ENCODE measurements around the gene THSD4.

THSD4 gene

DNA sequence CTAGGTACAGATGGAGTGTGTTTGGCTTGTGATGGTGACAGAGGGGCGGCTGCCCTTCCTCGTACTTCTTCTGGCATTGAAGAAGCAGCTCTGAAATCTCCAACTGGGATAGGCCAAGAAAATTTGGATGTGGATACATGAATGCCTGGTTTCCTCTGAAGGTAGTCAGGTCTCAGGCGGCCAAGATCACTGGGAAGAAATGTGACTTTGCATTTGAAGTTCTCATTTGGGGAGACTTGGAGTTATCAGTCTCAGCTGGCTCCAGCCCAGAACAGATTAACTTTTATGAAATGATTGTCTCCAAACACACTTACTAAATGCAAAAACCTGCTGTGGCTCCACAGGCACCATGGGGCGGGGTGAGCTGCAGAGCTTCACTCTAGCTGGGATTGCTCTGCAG, 215.9 kb downstream of the THSD4 start:
- TF ChIP-seq, protein P1, sequence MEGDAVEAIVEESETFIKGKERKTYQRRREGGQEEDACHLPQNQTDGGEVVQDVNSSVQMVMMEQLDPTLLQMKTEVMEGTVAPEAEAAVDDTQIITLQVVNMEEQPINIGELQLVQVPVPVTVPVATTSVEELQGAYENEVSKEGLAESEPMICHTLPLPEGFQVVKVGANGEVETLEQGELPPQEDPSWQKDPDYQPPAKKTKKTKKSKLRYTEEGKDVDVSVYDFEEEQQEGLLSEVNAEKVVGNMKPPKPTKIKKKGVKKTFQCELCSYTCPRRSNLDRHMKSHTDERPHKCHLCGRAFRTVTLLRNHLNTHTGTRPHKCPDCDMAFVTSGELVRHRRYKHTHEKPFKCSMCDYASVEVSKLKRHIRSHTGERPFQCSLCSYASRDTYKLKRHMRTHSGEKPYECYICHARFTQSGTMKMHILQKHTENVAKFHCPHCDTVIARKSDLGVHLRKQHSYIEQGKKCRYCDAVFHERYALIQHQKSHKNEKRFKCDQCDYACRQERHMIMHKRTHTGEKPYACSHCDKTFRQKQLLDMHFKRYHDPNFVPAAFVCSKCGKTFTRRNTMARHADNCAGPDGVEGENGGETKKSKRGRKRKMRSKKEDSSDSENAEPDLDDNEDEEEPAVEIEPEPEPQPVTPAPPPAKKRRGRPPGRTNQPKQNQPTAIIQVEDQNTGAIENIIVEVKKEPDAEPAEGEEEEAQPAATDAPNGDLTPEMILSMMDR (IDR thresholded peaks at IDR 0.05; ENCODE audit: insufficient read depth, low read length) = no peak
- TF ChIP-seq POLR2AphosphoS5 (IDR thresholded peaks at IDR 0.05; ENCODE audit: low read depth) (no peak), SPI1 (IDR thresholded peaks at IDR 0.05; ENCODE audit: borderline replicate concordance, low read depth) (no peak)
- TF ChIP-seq, protein P2, sequence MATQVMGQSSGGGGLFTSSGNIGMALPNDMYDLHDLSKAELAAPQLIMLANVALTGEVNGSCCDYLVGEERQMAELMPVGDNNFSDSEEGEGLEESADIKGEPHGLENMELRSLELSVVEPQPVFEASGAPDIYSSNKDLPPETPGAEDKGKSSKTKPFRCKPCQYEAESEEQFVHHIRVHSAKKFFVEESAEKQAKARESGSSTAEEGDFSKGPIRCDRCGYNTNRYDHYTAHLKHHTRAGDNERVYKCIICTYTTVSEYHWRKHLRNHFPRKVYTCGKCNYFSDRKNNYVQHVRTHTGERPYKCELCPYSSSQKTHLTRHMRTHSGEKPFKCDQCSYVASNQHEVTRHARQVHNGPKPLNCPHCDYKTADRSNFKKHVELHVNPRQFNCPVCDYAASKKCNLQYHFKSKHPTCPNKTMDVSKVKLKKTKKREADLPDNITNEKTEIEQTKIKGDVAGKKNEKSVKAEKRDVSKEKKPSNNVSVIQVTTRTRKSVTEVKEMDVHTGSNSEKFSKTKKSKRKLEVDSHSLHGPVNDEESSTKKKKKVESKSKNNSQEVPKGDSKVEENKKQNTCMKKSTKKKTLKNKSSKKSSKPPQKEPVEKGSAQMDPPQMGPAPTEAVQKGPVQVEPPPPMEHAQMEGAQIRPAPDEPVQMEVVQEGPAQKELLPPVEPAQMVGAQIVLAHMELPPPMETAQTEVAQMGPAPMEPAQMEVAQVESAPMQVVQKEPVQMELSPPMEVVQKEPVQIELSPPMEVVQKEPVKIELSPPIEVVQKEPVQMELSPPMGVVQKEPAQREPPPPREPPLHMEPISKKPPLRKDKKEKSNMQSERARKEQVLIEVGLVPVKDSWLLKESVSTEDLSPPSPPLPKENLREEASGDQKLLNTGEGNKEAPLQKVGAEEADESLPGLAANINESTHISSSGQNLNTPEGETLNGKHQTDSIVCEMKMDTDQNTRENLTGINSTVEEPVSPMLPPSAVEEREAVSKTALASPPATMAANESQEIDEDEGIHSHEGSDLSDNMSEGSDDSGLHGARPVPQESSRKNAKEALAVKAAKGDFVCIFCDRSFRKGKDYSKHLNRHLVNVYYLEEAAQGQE (IDR thresholded peaks at IDR 0.05; ENCODE audit: insufficient replicate concordance, low read depth) = no peak
- H3K4me3 ChIP-seq (replicated peaks; ENCODE audit: insufficient read depth, low read length) = no peak overlapping the region
- no peaks in the 10 kb centered on the region for H3K27me3 ChIP-seq (ENCODE audit: insufficient read depth, poor library complexity, severe bottlenecking)
- no peak for DNase-seq (ENCODE audit: low read depth in 1 of 2, low spot score in 1 of 2)
- H3K27ac ChIP-seq (replicated peaks) = no peak overlapping the region

DNA sequence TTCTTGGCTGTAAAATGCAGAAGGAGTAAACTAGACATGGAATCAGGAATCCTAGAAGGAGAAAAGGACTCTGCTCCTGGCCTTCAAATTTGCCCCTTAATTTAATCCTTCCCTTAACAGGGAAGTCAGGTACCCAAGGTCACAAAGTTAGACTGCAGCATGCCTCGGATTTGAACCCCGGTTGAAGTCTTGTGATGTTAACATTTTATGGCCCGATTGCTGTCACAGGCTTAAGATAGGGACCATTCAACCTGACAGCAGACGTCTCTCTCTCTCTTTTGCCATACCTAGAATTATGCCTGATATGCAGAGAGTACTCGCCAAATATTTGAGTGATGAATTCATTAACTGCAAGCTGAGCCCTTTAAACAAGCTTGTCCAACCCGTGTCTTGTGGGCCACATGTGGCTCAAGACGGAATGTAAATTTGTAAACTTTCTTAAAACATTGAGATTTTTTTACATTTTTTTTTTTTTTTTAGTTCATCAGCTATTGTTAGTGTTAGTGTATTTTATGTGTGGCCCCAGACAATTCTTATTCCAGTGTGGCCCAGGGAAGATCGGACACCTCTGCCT, 217.2 kb downstream of the THSD4 start:
- Histone ChIP-seq H3K27ac (replicated peaks) (no peak overlapping the region), H3K4me3 (replicated peaks; ENCODE audit: insufficient read depth, low read length) (no peak overlapping the region), H3K27me3 (ENCODE audit: insufficient read depth, poor library complexity, severe bottlenecking) (no peaks in the 10 kb centered on the region)
- TF ChIP-seq SPI1 (IDR thresholded peaks at IDR 0.05; ENCODE audit: borderline replicate concordance, low read depth) = no peak
- TF ChIP-seq, protein P2 (IDR thresholded peaks at IDR 0.05; ENCODE audit: insufficient replicate concordance, low read depth) = no peak
- no peak for TF ChIP-seq GABPA (IDR thresholded peaks at IDR 0.05; ENCODE audit: low read depth)
- TF ChIP-seq, protein P1 (IDR thresholded peaks at IDR 0.05; ENCODE audit: insufficient read depth, low read length) = no peak
- TF ChIP-seq POLR2AphosphoS5 (IDR thresholded peaks at IDR 0.05; ENCODE audit: low read depth) = no peak
- no peak for DNase-seq (ENCODE audit: low read depth in 1 of 2, low spot score in 1 of 2)

DNA sequence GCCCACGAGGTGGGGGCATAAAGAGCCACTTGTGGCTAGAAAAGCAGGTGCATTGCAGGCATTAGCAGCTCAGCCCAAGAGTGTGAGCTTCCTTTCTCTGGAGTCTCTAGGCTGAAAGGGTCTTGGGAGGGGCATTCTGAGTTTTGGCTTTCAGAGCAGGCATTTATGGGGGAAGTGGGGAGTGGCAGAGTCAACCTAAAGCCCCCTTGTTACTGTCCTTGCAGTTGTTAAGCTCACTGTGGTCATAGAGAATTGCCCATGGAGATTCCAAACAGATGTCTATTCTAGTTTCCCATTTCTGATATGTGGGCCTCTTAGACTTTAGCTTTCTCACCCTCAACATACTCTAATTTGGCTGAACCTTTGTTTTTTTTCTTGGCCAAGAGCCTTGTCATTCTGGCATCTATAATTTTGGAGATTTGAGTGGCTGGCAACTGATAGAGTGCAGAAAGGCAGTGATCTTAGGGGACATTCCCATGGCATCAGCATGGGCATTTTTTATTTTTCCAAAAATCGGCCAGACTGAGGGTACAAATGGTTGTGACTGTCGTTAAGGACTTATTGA, 217.9 kb downstream of the THSD4 start:
- DNase-seq (ENCODE audit: low read depth in 1 of 2, low spot score in 1 of 2) = no peak
- H3K27ac ChIP-seq (replicated peaks) = no peak overlapping the region

More for the DNA sequence above, 217.9 kb downstream of the THSD4 start:
- no peak overlapping the region for H3K4me3 ChIP-seq (replicated peaks; ENCODE audit: insufficient read depth, low read length)
- H3K27me3 ChIP-seq (ENCODE audit: insufficient read depth, poor library complexity, severe bottlenecking) = no peaks in the 10 kb centered on the region
- TF ChIP-seq, protein P1 (IDR thresholded peaks at IDR 0.05; ENCODE audit: insufficient read depth, low read length) = no peak

Data from HL-60 (cell line).